Aorta (tissue), 5 donors: ENCODE data around the gene ZMPSTE24. TPM values are rescaled to one million over a fixed set of nuclear protein-coding genes. Genes with fewer than 3 reads are reported as not detected.
A peak's percentile ranks its signal among the peaks of the same experiment; 100 is the strongest.

ENCODE experiments used
- ATAC-seq: fragments of 200-7000 bp; cut with Tn5 transposase; one replicate; pipeline ENCODE4 v1.9.1; 2022; ENCODE audit warnings: moderate library complexity; ENCODE audit not compliant: low FRiP score
- DNase-seq, 2 donors: peaks; one replicate each; pipeline ENCODE4 v3.0.0-alpha.2; 2020
- H3K27ac ChIP-seq, 2 donors: one replicate each; pipeline ENCODE4 v1.5.1; 2013; ENCODE audit warnings: low read length in 2 of 2, mild to moderate bottlenecking in 2 of 2, moderate library complexity in 2 of 2, control low read depth in 1 of 2, inconsistent platforms in 1 of 2, low read depth in 1 of 2
- H3K27me3 ChIP-seq, 2 donors: one replicate each; pipeline ENCODE4 v1.6.1; 2013; ENCODE audit warnings: control low read depth in 1 of 2, low read length in 1 of 2, mild to moderate bottlenecking in 1 of 2, moderate library complexity in 1 of 2; ENCODE audit not compliant: insufficient read depth in 2 of 2, control insufficient read depth in 1 of 2
- H3K36me3 ChIP-seq, 2 donors: one replicate each; pipeline ENCODE4 v1.6.1; 2013; ENCODE audit warnings: control low read depth in 1 of 2, low read length in 1 of 2, mild to moderate bottlenecking in 1 of 2; ENCODE audit not compliant: insufficient read depth in 2 of 2, control insufficient read depth in 1 of 2
- H3K4me1 ChIP-seq, 2 donors: one replicate each; pipeline ENCODE4 v1.6.1; 2013; ENCODE audit warnings: low read length in 2 of 2, control low read depth in 1 of 2, mild to moderate bottlenecking in 1 of 2, moderate library complexity in 1 of 2; ENCODE audit not compliant: insufficient read depth in 2 of 2, control insufficient read depth in 1 of 2
- H3K4me3 ChIP-seq, 2 donors: one replicate each; pipeline ENCODE4 v1.5.1; 2013; ENCODE audit warnings: low read length in 2 of 2, control low read depth in 1 of 2, mild to moderate bottlenecking in 1 of 2
- H3K9me3 ChIP-seq: one replicate; pipeline ENCODE4 v1.6.1; 2013; ENCODE audit warnings: mild to moderate bottlenecking, low read length; ENCODE audit not compliant: control insufficient read depth
- WGBS, 2 donors: extraction: QIAGEN DNeasy Blood & Tissue Kit; methylation state at CpG; one replicate each; pipeline ENCODE4 v1.1.7; 2013; 5-methylcytosine and 5-hydroxymethylcytosine counted together
- intact Hi-C, 2 donors: fragments of 100-400 bp; cut with DNase I; formaldehyde crosslinking; loops; one replicate each; pipeline versions ENCODE4 v1.14.2 to v1.15.0; 2022
- polyA plus RNA-seq, 2 donors: library from polyadenylated mRNA; stranded (reverse); fragments of 200-250 nt; gene quantifications; one replicate each; pipeline ENCODE4 v1.2.3, GENCODE V29; 2013
- total RNA-seq, 2 donors: library from RNA; stranded (reverse); fragmentation: NEBNext Ultra II Directional; extraction: Animal tissue kit (Norgen Biotek cat#: 25700); gene quantifications; one replicate each; pipeline ENCODE4 v1.2.1, GENCODE V29; 2021
- donor health status: healthy with polysubstance abuse.
- donor health status: Bipolar disorder and iron deficiency.
- donor health status: DM: no; HTN: no; CAD: no.
- donor health status: DM: no; HTN: no; CAD: no.
- donor health status: DM: yes; HTN: yes; CAD: no.

Gene ZMPSTE24
- total and polyA plus RNA-seq, 4 donors = 27.8 to 56.5 (median 40.0) TPM

DNA sequence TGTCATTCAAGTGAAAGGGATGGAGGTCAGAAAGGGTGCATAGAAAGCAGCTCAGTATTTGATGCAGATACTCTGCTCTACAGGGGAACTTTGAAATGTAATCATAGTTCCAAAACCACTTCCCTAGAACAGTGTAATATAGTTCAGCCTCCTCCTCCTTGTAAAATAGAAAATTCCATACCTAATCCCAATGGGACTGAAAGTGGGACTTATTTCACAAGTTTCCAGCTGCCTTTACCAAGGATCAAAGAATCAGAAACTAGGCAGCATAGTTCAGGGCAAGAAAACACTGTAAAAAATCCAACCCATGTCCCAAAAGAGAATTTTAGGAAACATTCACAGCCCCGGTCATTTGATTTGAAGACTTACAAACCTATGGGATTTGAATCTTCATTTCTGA, 18.4 kb upstream of the ZMPSTE24 start:
- Histone ChIP-seq H3K9me3 (no peaks in the 10 kb centered on the region), H3K27ac (no peak overlapping the region), H3K36me3 (peaks cover 4 to 16% of the 10 kb centered on the region in 2 donors), H3K4me1 (peaks cover 0 to 5% of the 10 kb centered on the region in 2 donors), H3K4me3 (no peak overlapping the region), H3K27me3 (no peaks in the 10 kb centered on the region)
- 57 to 72% methylated on average over 1 of the region's 1 CpG for WGBS, 2 donors
- intact Hi-C loops = no loop called here
- DNase-seq (no peak), ATAC-seq (no peak)

DNA sequence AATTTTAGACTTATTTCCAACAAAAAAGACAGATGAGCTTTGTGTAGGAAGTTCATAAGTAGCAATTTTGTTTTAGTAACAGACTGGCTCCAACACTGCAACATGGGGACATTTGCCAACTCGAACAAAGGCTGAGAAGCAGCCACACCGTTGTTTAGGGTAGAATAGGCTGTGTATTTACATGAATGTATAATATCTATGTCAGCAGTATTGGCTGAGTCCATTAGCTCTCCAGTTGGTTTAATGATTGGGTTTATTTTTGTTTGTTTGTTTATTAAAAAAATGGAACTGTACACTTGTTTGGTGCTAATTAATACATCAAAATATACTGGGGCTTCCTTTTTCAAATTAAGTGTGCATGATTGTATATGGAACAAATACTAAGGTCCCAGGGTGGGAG, 17.6 kb upstream of the ZMPSTE24 start:
- no peaks in the 10 kb centered on the region for H3K9me3 ChIP-seq
- H3K27ac ChIP-seq = no peak overlapping the region
- H3K4me1 ChIP-seq = peaks cover 0 to 5% of the 10 kb centered on the region in 2 donors
- WGBS, 2 donors = 84% methylated on average over 2 of the region's 2 CpGs
- intact Hi-C loops = no loop called here
- H3K27me3 ChIP-seq = no peaks in the 10 kb centered on the region
- peaks cover 4 to 16% of the 10 kb centered on the region in 2 donors for H3K36me3 ChIP-seq
- H3K4me3 ChIP-seq = no peak overlapping the region
- no peak for ATAC-seq
- DNase-seq = no peak

DNA sequence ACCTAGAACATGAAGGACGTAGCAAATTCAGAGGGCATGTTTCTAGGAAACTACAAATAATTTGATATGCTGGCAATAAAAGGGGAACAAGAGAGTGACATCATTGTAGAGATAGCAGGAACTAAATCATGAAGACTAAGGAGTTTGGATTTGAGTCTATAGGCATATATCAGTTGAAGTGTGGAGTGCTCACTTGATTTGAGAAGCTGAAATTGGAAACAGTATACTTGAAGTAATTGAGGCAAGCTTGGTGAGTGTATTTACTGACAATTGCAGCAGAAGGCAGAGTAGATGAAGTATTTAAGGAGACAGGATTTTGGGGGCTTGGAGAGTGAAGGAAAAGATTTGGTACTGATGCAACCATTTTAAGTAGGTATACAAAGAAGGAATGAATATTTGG, 16.7 kb upstream of the ZMPSTE24 start:
- H3K4me3 ChIP-seq = no peak overlapping the region
- ATAC-seq = no peak
- intact Hi-C loops = no loop called here
- no peak overlapping the region for H3K27ac ChIP-seq
- no peaks in the 10 kb centered on the region for H3K9me3 ChIP-seq
- H3K27me3 ChIP-seq = no peaks in the 10 kb centered on the region
- H3K4me1 ChIP-seq = peaks cover 0 to 5% of the 10 kb centered on the region in 2 donors
- no peak for DNase-seq
- H3K36me3 ChIP-seq = peaks cover 4 to 11% of the 10 kb centered on the region in 2 donors
- 48 to 70% methylated on average over 1 of the region's 1 CpG for WGBS, 2 donors

DNA sequence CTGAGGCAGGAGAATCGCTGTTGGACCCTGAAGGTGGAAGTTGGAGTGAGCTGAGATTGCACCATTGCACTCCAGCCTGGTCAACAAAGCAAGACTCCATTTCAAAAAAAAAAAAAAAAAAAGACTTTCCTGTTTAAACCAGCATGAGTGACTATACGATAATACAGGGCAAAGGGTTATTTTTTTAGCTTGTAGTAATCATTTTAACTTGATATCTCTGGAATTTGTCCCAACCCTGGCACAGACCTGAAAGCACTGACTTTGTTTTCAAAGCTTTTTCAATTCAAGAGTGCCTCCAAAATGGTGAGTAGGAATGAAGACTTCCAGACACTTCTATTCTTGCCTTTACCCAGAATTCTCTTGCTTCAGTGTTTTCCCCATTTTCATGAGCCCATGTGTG, 14.7 kb upstream of the ZMPSTE24 start:
- DNase-seq = no peak
- Histone ChIP-seq H3K4me3 (no peak overlapping the region), H3K4me1 (peaks cover 0 to 5% of the 10 kb centered on the region in 2 donors), H3K36me3 (no peaks in the 10 kb centered on the region), H3K27me3 (no peaks in the 10 kb centered on the region), H3K27ac (peak overlapping the region in 1 of 2 donors; percentile 30), H3K9me3 (no peaks in the 10 kb centered on the region)
- no peak for ATAC-seq
- 2% methylated on average over 2 of the region's 2 CpGs for WGBS, 2 donors
- intact Hi-C loops = no loop called here

DNA sequence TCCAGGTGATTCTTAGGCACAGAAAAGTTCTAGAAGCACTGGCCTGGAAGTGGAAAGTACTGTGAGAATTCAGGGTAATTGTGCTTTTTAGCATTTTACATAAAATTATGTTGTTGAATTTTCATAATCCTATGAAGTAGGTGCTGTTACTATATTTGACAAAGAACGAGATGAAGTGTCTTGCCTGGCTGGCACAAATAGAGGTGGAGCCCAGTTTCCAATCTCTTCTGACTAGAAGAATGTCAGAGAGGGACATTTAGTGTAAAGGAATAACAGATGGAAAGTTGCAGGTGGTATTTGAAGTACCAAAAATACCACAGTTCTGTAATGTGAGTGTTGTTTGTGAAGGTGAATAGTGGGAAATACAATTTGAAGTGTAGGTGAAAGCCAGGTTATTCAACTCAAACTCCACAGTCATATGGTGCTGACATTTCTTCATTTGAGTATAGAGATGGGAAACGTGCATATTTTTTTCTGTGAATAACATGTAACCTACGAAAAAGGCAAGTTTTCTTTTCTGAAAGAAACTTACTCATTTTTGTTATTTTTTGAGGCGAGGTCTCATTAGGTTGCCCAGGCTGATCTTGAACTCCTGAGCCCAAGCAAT, 13.8 kb upstream of the ZMPSTE24 start:
- no peaks in the 10 kb centered on the region for H3K27me3 ChIP-seq
- ATAC-seq (no peak), DNase-seq (no peak)
- intact Hi-C loops = no loop called here
- H3K27ac ChIP-seq = no peak overlapping the region
- H3K4me1 ChIP-seq = peaks cover 0 to 5% of the 10 kb centered on the region in 2 donors
- no peak overlapping the region for H3K4me3 ChIP-seq
- H3K36me3 ChIP-seq = no peaks in the 10 kb centered on the region
- H3K9me3 ChIP-seq = no peaks in the 10 kb centered on the region
- WGBS, 2 donors = 43 to 44% methylated on average over 4 of the region's 4 CpGs

DNA sequence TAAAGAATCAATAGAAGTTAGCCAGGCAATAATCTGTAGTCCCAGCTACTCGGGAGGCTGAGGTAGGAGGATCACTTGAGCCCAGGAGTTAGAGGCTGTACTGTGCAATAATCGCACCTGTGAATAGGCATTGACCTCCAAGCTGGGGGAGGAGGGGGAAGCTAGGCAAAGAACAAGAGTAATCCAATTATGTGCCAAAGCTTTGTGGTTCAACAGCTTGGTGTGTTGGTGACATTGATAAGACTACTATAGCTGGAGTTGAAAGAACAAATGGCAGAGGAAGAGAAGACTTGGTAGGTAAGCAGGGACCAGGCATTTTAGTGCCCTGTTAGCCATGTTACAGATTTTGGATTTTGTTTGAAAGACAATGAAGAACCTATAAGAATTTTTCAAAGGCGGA, 12.3 kb upstream of the ZMPSTE24 start:
- Histone ChIP-seq H3K36me3 (no peaks in the 10 kb centered on the region), H3K27me3 (no peaks in the 10 kb centered on the region), H3K4me1 (peaks cover 0 to 5% of the 10 kb centered on the region in 2 donors), H3K4me3 (no peak overlapping the region), H3K27ac (no peak overlapping the region), H3K9me3 (no peaks in the 10 kb centered on the region)
- 94 to 98% methylated on average over 3 of the region's 3 CpGs for WGBS, 2 donors
- intact Hi-C loops = no loop called here
- ATAC-seq = no peak
- no peak for DNase-seq

DNA sequence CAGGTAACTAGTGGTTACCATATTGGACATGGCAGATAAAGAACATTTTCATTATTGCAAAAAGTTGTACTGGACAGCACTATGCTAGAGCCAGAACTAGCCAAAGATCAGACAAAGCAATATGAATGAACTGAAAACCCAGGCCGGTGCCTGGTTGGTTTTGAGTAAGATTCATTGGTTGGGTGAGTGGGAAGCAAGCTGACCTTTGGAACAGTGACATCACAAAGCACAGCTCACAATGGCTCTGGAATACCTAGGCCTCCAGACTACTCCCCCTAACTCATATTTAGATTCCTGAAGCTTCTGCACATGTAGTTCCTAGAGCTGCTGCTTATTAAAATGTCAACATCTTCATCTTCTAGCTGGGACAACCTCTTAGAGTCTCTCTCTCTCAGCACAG, 10.4 kb upstream of the ZMPSTE24 start, which contains the start of gene TMCO2:
Gene TMCO2 (plus strand): TSS at position 283 of the 400 bp plus-strand sequence. CDS start 57 bp downstream, at position 340.
- Histone ChIP-seq H3K27ac (no peak within 1 kb of the TSS), H3K36me3 (no peaks in the 10 kb centered on the region), H3K27me3 (no peaks in the 10 kb centered on the region), H3K9me3 (no peaks in the 10 kb centered on the region), H3K4me1 (peaks cover 0 to 5% of the 10 kb centered on the region in 2 donors), H3K4me3 (no peak within 1 kb of the TSS)
- intact Hi-C loops = no loop called here
- no peak for ATAC-seq
- WGBS, 2 donors = 80 to 95% methylated on average over 1 of the region's 1 CpG
- no peak for DNase-seq

DNA sequence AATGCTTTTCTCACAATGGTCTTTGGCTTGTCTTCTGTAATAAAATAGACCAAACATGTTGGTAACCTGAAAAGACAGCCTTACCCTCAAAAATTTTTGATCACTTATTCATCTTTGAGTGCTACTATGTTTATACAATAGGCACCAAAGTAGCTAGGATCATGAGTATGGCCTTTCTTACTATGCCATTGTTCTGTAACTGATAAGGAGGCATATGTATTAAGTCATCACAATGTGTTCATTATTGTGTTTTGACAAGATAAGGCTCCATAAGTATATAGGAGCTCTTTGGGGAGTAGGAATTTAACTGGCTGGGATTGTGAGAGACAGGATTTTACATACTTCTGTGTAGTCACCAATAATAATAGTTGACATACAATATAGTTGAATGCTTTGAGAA, 9.6 kb upstream of the ZMPSTE24 start:
- DNase-seq (no peak), ATAC-seq (no peak)
- no peak overlapping the region for H3K27ac ChIP-seq
- no peaks in the 10 kb centered on the region for H3K27me3 ChIP-seq
- intact Hi-C loops = no loop called here
- H3K4me3 ChIP-seq = no peak overlapping the region
- H3K9me3 ChIP-seq = no peaks in the 10 kb centered on the region
- H3K36me3 ChIP-seq = no peaks in the 10 kb centered on the region
- peaks cover 0 to 5% of the 10 kb centered on the region in 2 donors for H3K4me1 ChIP-seq

DNA sequence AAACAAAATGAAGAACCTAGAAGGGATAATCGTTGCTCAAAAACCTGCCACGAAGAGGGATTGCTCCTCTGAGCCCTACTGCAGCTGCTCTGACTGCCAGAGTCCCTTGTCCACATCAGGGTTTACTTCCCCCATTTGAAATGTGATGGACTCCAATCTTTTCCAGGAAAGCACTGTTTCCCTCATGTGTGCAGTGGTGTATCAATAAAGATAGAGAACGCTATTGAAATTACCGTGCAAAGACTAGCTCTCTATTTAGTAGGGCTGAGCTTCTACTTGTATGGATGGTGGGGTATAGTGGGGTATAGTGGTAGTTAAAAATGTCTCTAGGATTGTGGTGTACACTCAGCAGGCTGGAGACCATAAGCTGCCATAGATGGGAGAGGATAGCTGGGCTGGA, 6.6 kb upstream of the ZMPSTE24 start:
- 82 to 84% methylated on average over 4 of the region's 4 CpGs for WGBS, 2 donors
- H3K4me3 ChIP-seq = no peak overlapping the region
- H3K36me3 ChIP-seq = no peaks in the 10 kb centered on the region
- H3K4me1 ChIP-seq = peaks cover 0 to 2% of the 10 kb centered on the region in 2 donors
- ATAC-seq (no peak), DNase-seq (no peak)
- no peaks in the 10 kb centered on the region for H3K9me3 ChIP-seq
- intact Hi-C loops = no loop called here
- H3K27me3 ChIP-seq = no peaks in the 10 kb centered on the region
- H3K27ac ChIP-seq = no peak overlapping the region
